GM12891 (cell line): ENCODE results near the gene TSPAN11.

Source experiments
- DNase-seq: peaks from one replicate; pipeline ENCODE4 v3.0.0; 2011; ENCODE audit warnings: low spot score; ENCODE audit not compliant: insufficient read length
- FAIRE-seq: peaks from 2 replicates; lab custom pipeline; 2011; peaks lifted over from hg19 to GRCh38; lab: Jason Lieb, UNC
- PAX5 ChIP-seq: IDR thresholded peaks from 2 replicates; pipeline ENCODE4 v1.6.1; 2011; ENCODE audit warnings: low read length, moderate library complexity, mild to moderate bottlenecking; ENCODE audit not compliant: insufficient read depth, severe bottlenecking
- POLR2A ChIP-seq: IDR thresholded peaks from 2 replicates; pipeline ENCODE4 v1.6.1; 2011; ENCODE audit warnings: low read depth, low read length, control low read depth
- POLR2AphosphoS5 ChIP-seq: IDR thresholded peaks from 2 replicates; pipeline ENCODE4 v1.6.1; 2011; ENCODE audit warnings: low read depth, low read length, control low read depth
- POU2F2 ChIP-seq: IDR thresholded peaks from 2 replicates; pipeline ENCODE4 v1.6.1; 2011; ENCODE audit warnings: low read depth, mild to moderate bottlenecking, control low read depth, low read length, moderate library complexity
- SPI1 ChIP-seq: IDR thresholded peaks from 2 replicates; pipeline ENCODE4 v1.6.1; 2011; ENCODE audit warnings: low read depth, low read length, control low read depth
- TAF1 ChIP-seq: IDR thresholded peaks from 2 replicates; pipeline ENCODE4 v1.6.1; 2011; ENCODE audit warnings: low read depth, low read length, control low read depth

TSPAN11 gene

GRCh38 chr12:30953951-30954751 is 27.6 kb downstream of the TSPAN11 start:
- no peak for DNase-seq
- FAIRE-seq, result no peak
- no peak for TF ChIP-seq SPI1
- no peak for TF ChIP-seq POLR2AphosphoS5
- no peak for TF ChIP-seq POLR2A
- TF ChIP-seq TAF1, result no peak
- no peak for TF ChIP-seq PAX5
- TF ChIP-seq POU2F2, result no peak

- FAIRE-seq (no peak), DNase-seq (no peak)
- TF ChIP-seq POLR2AphosphoS5 (no peak), SPI1 (no peak), POU2F2 (no peak), TAF1 (no peak), POLR2A (no peak), PAX5 (no peak)
Measured at GRCh38 chr12:30955214-30955613, 28.7 kb downstream of the TSPAN11 start.

DNA sequence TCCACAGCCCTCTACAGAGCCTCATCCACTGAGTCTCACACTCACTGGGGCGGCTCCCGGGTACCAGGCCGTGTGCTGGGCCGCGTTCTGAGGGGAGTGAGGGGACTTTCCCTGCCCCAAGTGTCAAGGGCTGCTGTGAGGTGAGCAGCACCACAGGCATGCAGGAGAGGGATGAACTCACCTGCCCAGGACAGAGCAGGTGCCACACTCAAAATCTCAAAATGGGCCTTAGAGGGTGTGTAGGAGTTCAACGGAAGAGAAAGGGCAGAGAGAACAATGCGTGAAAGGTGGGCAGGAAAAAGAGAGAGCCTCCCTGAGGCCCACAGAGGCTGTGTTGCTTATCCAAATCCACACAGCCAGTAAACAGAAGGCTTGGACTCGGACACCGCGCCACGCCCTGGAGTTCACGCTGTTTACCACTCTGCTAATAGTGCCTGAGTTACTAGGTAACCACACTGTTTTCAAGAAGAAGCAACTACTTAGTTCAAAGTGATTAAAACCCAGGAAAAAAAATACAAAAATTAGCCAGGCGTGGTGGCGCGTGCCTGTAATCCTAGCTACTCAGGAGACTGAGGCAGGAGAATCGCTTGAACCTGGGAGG is 32.7 kb downstream of the TSPAN11 start:
- TF ChIP-seq POU2F2 (no peak), SPI1 (no peak), PAX5 (no peak), POLR2A (no peak)
- DNase-seq (no peak), FAIRE-seq (no peak)

DNA sequence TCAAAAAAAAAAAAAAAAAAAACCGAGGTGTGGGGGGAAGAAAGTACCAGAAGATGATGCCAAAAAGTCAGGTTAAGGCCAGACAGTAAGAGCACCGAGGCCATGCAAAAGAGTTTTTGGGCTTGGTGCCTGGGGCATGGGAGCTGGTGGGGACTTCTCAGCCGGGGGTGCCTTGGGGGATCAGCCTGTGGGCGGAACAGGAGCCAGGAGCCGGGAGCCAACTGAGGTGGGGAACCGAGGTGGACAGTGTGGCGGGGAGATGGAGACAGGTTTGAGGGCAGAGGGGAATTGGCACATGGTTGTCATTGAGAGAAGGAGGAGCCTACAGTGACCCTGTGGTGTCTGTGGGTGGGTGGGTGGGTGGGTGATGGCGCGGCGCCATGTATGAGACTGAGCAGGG is 33.2 kb downstream of the TSPAN11 start:
- FAIRE-seq, result no peak
- DNase-seq, result no peak
- TF ChIP-seq SPI1 (no peak), PAX5 (no peak), POLR2AphosphoS5 (no peak), TAF1 (no peak), POU2F2 (no peak), POLR2A (no peak)

- TF ChIP-seq POLR2AphosphoS5, result no peak
- no peak for TF ChIP-seq POU2F2
- no peak for TF ChIP-seq PAX5
- no peak for TF ChIP-seq POLR2A
- no peak for DNase-seq
- no peak for FAIRE-seq
Measured at GRCh38 chr12:30961030-30961429, 34.5 kb downstream of the TSPAN11 start.

- TF ChIP-seq TAF1 (no peak), POLR2AphosphoS5 (no peak), POU2F2 (no peak), POLR2A (no peak), PAX5 (no peak)
- DNase-seq, result no peak
- FAIRE-seq, result no peak
Measured at GRCh38 chr12:30962047-30962446, 35.5 kb downstream of the TSPAN11 start.

- FAIRE-seq (no peak), DNase-seq (no peak)
- TF ChIP-seq POLR2AphosphoS5 (no peak), POLR2A (no peak), TAF1 (no peak)
Measured at GRCh38 chr12:30963709-30964564, 37.4 kb downstream of the TSPAN11 start.

GRCh38 chr12:30964896-30965612 is 38.5 kb downstream of the TSPAN11 start:
- FAIRE-seq (no peak), DNase-seq (no peak)
- TF ChIP-seq POU2F2 (no peak), PAX5 (no peak), TAF1 (no peak), SPI1 (no peak), POLR2AphosphoS5 (no peak), POLR2A (no peak)

DNA sequence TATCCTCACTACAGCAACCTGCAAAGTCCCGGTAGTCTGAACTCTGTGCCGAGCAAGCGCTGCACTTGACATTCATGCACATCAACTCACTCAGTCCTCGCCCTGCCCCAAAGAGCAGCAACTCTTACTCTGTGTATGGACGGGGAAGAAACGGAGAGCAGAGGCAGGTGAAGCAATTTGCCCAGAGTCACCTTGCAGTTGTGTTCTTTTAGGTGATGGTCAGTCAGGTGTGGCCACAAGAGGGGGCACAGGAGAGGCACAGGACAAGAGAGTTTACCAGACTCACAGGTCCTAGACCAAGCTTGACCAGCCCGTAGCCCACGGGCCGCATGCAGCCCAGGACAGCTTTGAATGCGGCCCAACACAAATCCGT is 39.1 kb downstream of the TSPAN11 start:
- DNase-seq, result no peak
- FAIRE-seq, result no peak
- no peak for TF ChIP-seq SPI1
- no peak for TF ChIP-seq PAX5
- TF ChIP-seq POLR2A, result no peak
- TF ChIP-seq POLR2AphosphoS5, result no peak
- no peak for TF ChIP-seq POU2F2
- no peak for TF ChIP-seq TAF1
